Upper lobe of left lung (tissue), 4 donors: ENCODE data around the gene FOLR2.

ENCODE experiments used
- POLR2AphosphoS5 ChIP-seq, 2 donors: sonication (generic); formaldehyde crosslinking; IDR thresholded peaks; one replicate each; pipeline ENCODE4 v1.5.1; 2017; ENCODE audit warnings: antibody characterized with exemption in 2 of 2
- TF ChIP-seq, protein P1 (sequence below), 6 experiments: fragments of 450-650 bp in 4 of 6; fragments of 200-600 bp in 2 of 6; sonication (generic) in 2 of 6; IDR thresholded peaks; one replicate each; pipeline ENCODE4 v1.5.1; 2016 to 2019; ENCODE audit warnings: antibody characterized with exemption in 6 of 6

GRCh38 chr11:72247584-72247983 lies 31.0 kb downstream of the FOLR2 start:
- TF ChIP-seq, protein P1, sequence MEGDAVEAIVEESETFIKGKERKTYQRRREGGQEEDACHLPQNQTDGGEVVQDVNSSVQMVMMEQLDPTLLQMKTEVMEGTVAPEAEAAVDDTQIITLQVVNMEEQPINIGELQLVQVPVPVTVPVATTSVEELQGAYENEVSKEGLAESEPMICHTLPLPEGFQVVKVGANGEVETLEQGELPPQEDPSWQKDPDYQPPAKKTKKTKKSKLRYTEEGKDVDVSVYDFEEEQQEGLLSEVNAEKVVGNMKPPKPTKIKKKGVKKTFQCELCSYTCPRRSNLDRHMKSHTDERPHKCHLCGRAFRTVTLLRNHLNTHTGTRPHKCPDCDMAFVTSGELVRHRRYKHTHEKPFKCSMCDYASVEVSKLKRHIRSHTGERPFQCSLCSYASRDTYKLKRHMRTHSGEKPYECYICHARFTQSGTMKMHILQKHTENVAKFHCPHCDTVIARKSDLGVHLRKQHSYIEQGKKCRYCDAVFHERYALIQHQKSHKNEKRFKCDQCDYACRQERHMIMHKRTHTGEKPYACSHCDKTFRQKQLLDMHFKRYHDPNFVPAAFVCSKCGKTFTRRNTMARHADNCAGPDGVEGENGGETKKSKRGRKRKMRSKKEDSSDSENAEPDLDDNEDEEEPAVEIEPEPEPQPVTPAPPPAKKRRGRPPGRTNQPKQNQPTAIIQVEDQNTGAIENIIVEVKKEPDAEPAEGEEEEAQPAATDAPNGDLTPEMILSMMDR (IDR thresholded peaks at IDR 0.05): no peak
- TF ChIP-seq POLR2AphosphoS5 (IDR thresholded peaks at IDR 0.05): no peak
